GM18873 (cell line): ENCODE measurements around the gene ALG5.

ENCODE experiments used
- ATAC-seq: cut with Tn5 transposase; IDR thresholded peaks from one replicate; pipeline ENCODE4 v1.9.1; 2021; ENCODE audit warnings: mild to moderate bottlenecking, moderate library complexity, moderate number of reproducible peaks; ENCODE audit not compliant: unreplicated experiment, low FRiP score

ALG5 gene

DNA sequence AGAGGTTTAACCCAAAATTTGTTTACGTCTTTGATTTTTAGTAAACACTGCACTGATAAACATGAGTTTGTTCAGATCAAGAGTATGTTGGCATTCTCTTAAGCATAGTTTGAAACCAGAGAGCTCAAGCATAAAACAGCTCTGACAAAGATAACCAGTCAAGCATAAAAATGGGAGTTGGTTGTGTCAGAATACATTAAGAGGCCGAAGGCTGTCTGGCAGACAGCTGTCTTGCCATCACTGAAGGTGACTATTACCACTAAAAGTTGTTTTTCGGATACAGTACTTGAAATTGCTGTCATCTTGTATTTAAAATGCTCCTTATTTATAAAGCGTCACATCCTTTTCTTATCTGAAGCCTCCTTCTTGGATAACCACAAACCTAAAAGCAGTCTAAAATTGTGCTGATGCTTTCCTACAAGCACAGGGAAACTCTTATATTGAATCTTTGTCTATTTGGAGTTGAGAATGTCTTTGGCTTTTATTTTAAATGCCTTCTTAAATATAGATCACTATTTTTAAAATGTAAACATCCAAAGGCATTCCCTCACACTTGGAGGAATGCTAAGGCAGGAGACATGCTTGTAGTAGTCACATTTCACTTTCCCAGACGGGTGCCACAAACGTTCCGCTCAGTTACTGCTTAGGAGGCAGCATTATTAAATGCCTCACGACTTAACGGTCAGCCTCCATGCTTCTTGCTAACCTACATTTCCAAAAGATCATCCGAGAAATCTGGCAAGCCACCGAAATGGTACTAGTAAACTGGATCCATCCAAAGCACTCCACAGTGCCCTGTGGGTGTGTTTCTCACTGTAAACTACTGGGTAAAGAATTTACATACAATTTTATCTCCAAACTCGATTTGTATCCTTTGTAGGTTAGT is 80.7 kb downstream of the ALG5 start:
- ATAC-seq: no peak

DNA sequence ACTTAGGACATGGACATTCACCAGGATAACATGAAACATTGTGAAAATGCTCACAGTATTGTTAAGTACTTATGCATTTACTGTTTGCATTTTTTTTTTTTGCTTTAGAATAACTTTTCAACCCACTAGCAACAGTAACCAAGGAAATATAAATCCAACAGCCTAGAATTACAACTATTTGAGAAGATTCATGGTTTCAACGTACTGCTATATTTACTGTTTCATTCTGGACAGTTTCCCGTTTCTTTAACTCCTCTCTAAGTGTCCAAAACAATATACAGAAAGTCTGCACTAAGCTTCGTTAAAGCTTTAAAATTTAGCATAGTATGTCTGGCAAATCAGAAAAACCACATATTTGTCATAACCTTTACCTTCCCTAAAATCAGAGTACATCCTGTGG is 81.8 kb downstream of the ALG5 start:
- ATAC-seq: no peak

DNA sequence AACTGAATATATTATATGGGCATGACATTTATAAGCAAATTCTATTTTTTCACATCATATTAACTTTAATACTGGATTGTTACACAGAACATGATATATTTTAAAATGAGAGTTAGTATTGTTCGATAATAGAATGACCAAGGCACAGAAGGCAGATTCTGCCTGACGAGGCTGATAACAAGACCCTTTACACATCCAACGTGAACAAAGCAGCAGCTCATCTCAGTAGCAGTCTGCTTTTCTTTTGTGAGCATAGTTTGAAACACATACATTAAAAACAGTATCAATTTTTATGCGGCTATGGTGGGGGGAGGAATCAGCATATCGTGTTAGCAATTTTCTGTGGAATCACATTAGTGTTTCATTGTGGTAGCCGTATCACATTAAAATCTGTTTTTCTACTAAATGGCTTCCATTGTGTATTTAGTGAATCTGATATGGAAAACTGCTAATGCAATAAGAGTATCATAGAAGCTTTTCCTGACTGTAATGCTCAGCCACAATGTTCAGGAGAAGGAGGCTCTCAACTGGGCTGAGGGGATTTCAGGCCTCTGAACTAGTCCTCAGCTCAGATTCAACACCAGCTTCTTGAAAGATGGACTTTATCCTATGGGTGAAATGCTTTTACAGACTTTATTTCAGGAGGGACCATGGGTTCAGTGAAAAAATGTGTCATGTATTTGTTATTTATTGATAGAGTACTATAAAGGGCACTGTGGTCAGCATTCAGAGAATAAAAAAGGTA is 83.1 kb downstream of the ALG5 start:
- ATAC-seq: no peak

DNA sequence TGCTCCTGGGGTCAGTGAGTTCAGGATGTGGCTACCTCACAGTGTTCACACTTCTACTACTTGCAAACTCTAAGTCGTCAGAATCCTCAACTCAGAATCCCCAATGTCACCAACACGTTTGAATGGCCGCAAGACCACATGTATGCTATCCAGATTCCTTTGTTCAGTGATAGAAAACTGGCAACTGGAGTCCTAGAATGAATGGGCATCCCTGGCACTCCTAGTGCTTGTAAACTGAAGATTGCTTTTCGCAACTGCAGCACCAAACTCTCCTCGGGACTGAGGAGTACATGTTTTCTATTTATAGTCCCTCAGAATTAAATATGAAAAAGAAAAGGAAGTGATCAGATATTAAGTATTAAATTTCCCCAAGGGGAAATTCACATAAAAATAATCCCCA is 84.0 kb downstream of the ALG5 start:
- no peak for ATAC-seq

DNA sequence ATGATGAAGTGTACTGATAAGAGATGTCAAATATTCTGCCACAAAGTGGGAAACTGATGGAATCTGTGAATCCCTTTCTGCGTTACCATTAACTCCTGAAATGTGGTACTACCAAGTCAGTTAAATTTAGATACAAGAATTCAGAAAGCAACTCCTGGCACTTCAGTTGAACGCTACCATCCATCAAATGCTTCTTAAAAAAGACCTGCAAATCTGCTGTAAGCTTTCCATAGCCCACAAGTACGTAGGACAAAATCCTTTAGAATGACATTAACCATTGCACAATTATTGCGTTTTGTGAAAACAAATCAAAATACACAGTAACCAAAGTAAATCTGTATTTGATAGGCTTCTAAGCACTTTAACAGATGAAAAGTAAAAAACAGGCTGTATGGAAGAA is 84.5 kb downstream of the ALG5 start:
- no peak for ATAC-seq

DNA sequence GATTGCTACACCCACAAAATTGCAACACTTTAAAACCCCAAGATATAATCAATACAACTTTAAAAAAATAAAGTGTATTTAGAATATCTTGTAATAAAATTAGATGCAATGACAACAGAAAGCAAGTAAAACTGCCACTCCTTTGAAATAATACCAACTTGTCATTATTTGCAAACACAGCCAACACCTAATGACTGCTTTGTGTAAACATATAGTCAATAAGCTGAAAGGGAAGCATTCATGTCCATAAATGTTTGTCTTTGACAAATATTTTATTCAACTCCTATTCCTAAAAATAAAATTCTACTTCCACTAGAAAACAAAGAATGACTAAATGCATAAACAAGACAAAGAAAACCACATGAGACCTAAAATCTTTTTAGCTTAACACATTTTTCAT is 85.7 kb downstream of the ALG5 start:
- no peak for ATAC-seq

DNA sequence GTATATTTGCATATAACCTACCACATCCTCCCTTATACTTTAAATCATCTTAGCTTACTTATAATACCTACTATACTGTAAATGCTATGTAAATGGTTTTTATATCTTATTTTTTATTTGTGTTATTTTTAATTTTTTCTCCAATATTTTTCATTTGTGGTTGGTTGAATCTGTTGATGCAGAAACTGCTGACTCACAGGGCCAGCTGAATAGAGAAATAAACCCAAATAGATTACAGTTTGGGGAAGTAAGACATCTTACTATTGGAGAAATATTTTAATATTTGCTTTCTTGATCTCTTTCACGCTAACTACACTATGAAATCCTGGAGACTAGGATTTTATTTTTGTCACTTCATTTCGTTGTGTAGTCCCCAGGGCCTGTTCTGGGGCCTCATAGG is 86.2 kb downstream of the ALG5 start:
- ATAC-seq: no peak

DNA sequence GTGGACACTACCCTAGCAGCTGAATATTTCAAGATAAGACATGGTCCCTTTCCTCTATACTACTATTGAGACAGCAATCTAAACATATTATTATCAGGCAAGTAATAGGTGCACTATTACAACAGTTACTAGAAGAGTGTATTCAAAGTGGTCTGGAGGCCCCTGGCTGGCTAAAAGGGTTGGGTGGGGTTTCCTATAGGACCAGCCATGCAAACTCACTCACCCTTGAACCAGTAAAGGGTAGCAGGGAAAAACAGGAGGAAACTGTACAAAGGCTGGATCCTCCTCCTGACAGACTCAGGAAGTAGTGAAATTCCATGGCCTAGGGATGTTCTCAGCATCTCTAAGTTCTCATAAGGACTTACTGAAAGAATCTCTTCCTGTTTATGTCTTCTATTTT is 86.8 kb downstream of the ALG5 start:
- ATAC-seq: no peak

DNA sequence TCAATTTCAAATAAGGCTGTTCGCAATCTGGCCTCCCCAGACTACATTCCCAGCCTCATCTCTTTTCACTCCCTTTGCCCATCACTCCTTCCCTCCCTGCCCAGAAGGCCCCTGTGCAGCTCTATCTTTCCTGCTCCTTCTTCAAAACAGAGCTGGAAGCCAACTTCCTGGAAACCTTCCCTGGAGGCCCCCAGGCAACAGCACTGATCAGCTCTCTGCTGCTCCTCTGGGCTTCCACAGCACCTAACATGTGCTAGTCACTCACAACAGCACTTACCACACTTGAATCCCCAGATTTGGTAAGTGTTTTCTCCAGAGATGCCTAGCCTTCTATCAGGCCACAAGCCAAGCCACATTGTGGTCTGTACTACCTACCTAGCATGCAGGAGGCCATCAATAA is 88.6 kb downstream of the ALG5 start:
- no peak for ATAC-seq

DNA sequence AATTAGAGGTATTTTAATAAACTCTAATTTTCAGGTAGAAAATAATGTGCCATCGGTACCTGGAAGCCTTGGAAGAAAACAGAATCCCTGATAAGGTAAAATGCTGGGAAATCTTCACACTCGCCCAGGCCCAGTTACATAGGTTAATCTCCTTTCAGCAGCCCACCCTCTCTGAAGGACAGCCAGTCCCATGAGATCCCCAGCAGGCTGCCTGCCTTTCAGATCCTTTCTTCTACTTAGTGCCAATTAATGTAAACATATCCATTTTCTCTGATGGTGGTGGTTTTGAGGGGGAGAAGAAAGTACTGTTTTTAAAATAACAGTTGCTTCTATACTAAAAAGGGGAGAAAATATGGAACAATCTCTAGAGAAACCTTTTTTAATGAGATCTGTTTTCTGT is 91.3 kb downstream of the ALG5 start:
- no peak for ATAC-seq

DNA sequence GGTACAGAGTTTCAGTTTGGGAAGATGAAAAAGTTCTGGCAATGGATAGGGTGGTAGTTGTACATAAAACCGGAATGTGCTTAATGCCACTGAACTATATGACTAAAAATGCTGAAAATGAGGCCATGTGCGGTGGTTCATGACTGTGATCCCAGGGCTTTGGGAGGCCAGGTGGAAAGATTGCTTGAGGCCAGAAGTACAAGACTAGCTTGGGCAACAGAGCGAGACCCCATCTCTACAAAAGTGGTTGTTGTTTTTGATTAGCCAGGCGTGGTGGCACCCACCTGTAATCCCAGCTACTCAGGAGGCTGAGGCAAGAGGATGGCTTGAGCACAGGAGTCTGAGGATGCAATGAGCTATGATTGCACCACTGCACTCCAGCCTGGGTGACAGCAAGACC is 91.9 kb downstream of the ALG5 start:
- ATAC-seq: no peak

DNA sequence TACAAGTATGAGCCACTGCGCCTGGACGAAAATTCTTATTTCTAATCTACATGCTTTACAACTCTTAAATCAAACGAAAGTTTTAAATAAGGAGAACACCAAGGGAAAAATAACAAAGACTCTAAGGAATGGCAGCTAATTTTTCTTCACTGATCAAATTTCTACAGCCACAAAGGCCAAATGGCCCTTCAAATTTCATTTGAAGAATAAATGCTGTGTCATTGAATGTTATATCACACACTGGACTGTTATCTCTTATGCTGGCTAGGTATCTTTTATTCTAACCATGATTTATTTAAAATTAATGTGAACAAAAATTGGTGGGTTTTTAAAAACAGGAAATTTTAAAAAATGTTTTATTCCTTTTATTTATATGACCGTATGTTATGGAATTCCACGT is 93.2 kb downstream of the ALG5 start:
- no peak for ATAC-seq

DNA sequence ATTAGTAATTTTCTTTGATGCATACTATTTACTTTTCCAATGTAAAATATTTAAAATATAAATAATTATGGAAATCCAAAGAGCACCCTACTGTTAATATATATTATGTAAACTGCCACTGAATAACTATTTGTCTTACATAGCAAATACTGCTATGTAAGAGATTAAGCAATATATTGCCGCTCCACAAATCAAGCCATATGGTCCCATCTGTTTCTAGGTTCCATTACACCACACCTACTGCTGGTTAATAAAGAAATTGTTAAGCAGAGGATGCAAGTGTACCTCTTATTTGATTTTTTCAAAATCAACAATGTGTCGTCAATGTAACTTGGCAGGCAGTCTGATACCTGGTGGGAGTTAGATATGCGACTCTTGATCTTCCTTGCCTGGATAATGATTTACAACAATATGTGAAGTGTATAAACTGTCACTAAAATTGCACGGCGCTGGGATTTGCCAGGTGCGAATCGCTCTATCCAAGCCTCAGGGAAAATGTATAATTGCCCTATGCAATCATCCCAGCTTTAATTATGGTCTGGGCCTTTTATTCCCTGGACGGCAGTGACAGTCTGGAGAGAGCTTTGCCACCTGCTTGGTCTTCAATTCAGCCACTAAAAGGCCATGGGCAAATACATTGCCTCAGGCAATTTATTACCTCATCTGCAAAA is 95.1 kb downstream of the ALG5 start:
- ATAC-seq: no peak
